Thyroid gland (tissue), 4 donors: ENCODE data around the gene UPB1. TPM values are rescaled to one million over a fixed set of nuclear protein-coding genes. Genes with fewer than 3 reads are reported as not detected.

Experiments
- DNase-seq, 2 donors: peaks; one replicate each; pipeline ENCODE4 v3.0.0-alpha.2; 2019
- H3K27ac ChIP-seq, 3 donors: fragments of 200-600 bp; sonication (generic); 1 replicate in 2 of 3; 2 replicates in 1 of 3; pipeline ENCODE4 v1.5.1; 2016 to 2019; ENCODE audit warnings: mild to moderate bottlenecking in 1 of 3, moderate library complexity in 1 of 3
- H3K27me3 ChIP-seq: fragments of 200-600 bp; sonication (generic); one replicate; pipeline ENCODE4 v1.5.1; 2019
- H3K36me3 ChIP-seq, 2 donors: fragments of 200-600 bp; sonication (generic); one replicate each; pipeline ENCODE4 v1.5.1; 2016 to 2019
- H3K4me1 ChIP-seq, 2 donors: fragments of 200-600 bp; sonication (generic); one replicate each; pipeline ENCODE4 v1.5.1; 2017 to 2019
- H3K4me3 ChIP-seq, 3 donors: fragments of 200-600 bp; sonication (generic); replicated peaks in 1 of 3; 1 replicate in 2 of 3; 2 replicates in 1 of 3; pipeline ENCODE4 v1.5.1; 2016; ENCODE audit warnings: mild to moderate bottlenecking in 1 of 3
- H3K9me3 ChIP-seq: fragments of 200-600 bp; sonication (generic); one replicate; pipeline ENCODE4 v1.5.1; 2017
- POLR2A ChIP-seq, 2 donors: fragments of 450-650 bp; IDR thresholded peaks; one replicate each; pipeline ENCODE4 v1.6.1; 2017; ENCODE audit warnings: antibody characterized with exemption in 2 of 2, mild to moderate bottlenecking in 2 of 2, moderate library complexity in 1 of 2
- WGBS, 2 donors: methylation state at CpG; one replicate each; pipeline ENCODE4 v1.1.5; 2017; 5-methylcytosine and 5-hydroxymethylcytosine counted together
- intact Hi-C: fragments of 100-400 bp; cut with DNase I; formaldehyde crosslinking; loops from one replicate; pipeline ENCODE4 v1.15.1; 2023
- total RNA-seq, 4 donors: library from RNA; depleted of rRNA; stranded (reverse); fragments of >200 nt; gene quantifications; one replicate each; pipeline ENCODE4 v1.2.3, GENCODE V29; 2016
- TF ChIP-seq, protein P1 (sequence below), 6 experiments: fragments of 200-600 bp in 3 of 6; fragments of 450-650 bp in 3 of 6; sonication (generic) in 3 of 6; IDR thresholded peaks; one replicate each; pipeline ENCODE4 v1.5.1; 2016 to 2019; ENCODE audit warnings: antibody characterized with exemption in 6 of 6, mild to moderate bottlenecking in 2 of 6, inconsistent platforms in 1 of 6, moderate library complexity in 1 of 6

The UPB1 gene
- total RNA-seq, 4 donors from 2014 or later: not detected

GRCh38 chr22:24481641-24482040 is 13.5 kb upstream of the UPB1 start:
- Histone ChIP-seq H3K4me3 (no peak overlapping the region), H3K9me3 (no peaks in the 10 kb centered on the region), H3K4me1 (peaks cover 7 to 11% of the 10 kb centered on the region in 2 donors), H3K27me3 (no peaks in the 10 kb centered on the region), H3K36me3 (no peaks in the 10 kb centered on the region), H3K27ac (no peak overlapping the region)
- intact Hi-C loops: no loop called here
- TF ChIP-seq, protein P1, sequence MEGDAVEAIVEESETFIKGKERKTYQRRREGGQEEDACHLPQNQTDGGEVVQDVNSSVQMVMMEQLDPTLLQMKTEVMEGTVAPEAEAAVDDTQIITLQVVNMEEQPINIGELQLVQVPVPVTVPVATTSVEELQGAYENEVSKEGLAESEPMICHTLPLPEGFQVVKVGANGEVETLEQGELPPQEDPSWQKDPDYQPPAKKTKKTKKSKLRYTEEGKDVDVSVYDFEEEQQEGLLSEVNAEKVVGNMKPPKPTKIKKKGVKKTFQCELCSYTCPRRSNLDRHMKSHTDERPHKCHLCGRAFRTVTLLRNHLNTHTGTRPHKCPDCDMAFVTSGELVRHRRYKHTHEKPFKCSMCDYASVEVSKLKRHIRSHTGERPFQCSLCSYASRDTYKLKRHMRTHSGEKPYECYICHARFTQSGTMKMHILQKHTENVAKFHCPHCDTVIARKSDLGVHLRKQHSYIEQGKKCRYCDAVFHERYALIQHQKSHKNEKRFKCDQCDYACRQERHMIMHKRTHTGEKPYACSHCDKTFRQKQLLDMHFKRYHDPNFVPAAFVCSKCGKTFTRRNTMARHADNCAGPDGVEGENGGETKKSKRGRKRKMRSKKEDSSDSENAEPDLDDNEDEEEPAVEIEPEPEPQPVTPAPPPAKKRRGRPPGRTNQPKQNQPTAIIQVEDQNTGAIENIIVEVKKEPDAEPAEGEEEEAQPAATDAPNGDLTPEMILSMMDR (IDR thresholded peaks at IDR 0.05): no peak
- no peak for TF ChIP-seq POLR2A (IDR thresholded peaks at IDR 0.05)
- WGBS, 2 donors: 53 to 56% methylated on average over 1 of the region's 1 CpG
- no peak for DNase-seq

DNA sequence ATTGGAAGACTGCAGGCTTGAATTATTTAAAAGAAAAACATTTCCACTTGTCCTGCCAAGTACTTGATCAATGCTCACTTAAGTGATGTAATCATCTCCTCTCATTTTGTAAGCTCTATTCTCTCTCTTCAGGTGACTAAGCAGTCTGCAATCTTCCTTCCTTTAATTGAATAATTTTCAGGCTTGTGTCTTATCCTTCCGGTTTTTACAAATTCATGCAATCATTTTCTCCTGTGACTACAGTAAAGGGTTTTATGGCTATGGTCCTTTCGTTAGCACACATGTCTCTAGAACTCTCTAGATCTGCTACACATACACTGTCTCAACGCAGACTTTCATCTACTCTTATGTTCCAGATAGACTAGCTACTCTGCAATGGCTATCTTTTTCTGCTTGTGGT is 12.6 kb upstream of the UPB1 start:
- Histone ChIP-seq H3K36me3 (no peaks in the 10 kb centered on the region), H3K27me3 (no peaks in the 10 kb centered on the region), H3K4me1 (peaks cover 7 to 11% of the 10 kb centered on the region in 2 donors), H3K27ac (no peak overlapping the region), H3K4me3 (no peak overlapping the region), H3K9me3 (no peaks in the 10 kb centered on the region)
- intact Hi-C loops: no loop called here
- WGBS, 2 donors: 66% methylated on average over 3 of the region's 3 CpGs
- TF ChIP-seq, protein P1 (IDR thresholded peaks at IDR 0.05): no peak
- no peak for TF ChIP-seq POLR2A (IDR thresholded peaks at IDR 0.05)
- DNase-seq: no peak

- intact Hi-C loops: no loop called here
- Histone ChIP-seq H3K36me3 (no peaks in the 10 kb centered on the region), H3K9me3 (no peaks in the 10 kb centered on the region), H3K27ac (no peak overlapping the region), H3K27me3 (no peaks in the 10 kb centered on the region), H3K4me1 (peaks cover 7 to 11% of the 10 kb centered on the region in 2 donors), H3K4me3 (no peak overlapping the region)
- no peak for TF ChIP-seq POLR2A (IDR thresholded peaks at IDR 0.05)
- TF ChIP-seq, protein P1 (IDR thresholded peaks at IDR 0.05): no peak
- 77 to 78% methylated on average over 2 of the region's 2 CpGs for WGBS, 2 donors
- no peak for DNase-seq
These were observed 12.1 kb upstream of the UPB1 start for GRCh38 chr22:24482998-24483397.

DNA sequence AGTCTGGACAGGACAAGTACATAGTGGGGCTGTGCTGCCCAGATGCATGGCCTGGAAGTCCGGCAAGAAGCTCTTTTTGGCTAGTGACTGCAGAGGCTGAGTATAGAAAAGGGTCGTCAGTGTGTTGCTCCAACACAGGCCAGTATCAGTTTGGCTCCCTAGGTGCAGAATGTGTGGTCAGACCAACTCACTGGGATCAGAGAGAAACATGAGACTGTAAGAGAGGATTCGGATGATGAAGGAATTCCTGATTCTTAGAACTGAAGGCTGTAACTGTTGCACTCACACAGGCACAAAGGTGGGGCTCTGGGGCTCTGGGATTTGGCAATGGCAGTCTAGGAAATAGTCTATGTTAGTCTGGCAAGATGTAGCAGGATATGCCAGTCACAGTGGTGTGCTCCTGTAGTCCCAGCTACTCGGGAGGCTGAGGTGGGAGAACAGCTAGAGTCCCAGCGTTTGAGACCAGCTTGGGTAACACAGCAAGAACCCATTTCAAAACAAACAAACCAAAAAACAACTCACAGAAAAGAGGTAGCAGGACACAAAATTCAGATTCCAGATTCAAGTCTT is 11.1 kb upstream of the UPB1 start:
- no peak for DNase-seq
- Histone ChIP-seq H3K27ac (no peak overlapping the region), H3K4me1 (peaks cover 7 to 11% of the 10 kb centered on the region in 2 donors), H3K9me3 (no peaks in the 10 kb centered on the region), H3K27me3 (no peaks in the 10 kb centered on the region), H3K36me3 (no peaks in the 10 kb centered on the region), H3K4me3 (no peak overlapping the region)
- TF ChIP-seq POLR2A (IDR thresholded peaks at IDR 0.05): no peak
- TF ChIP-seq, protein P1 (IDR thresholded peaks at IDR 0.05): no peak
- intact Hi-C loops: no loop called here
- WGBS, 2 donors: 64 to 84% methylated on average over 5 of the region's 5 CpGs

GRCh38 chr22:24485170-24485569 is 10.0 kb upstream of the UPB1 start:
- no peak overlapping the region for H3K4me3 ChIP-seq
- intact Hi-C loops: no loop called here
- H3K27ac ChIP-seq: no peak overlapping the region
- H3K9me3 ChIP-seq: no peaks in the 10 kb centered on the region
- no peak for TF ChIP-seq POLR2A (IDR thresholded peaks at IDR 0.05)
- TF ChIP-seq, protein P1 (IDR thresholded peaks at IDR 0.05): no peak
- no peaks in the 10 kb centered on the region for H3K27me3 ChIP-seq
- H3K36me3 ChIP-seq: no peaks in the 10 kb centered on the region
- H3K4me1 ChIP-seq: peaks cover 7 to 11% of the 10 kb centered on the region in 2 donors
- no peak for DNase-seq
- WGBS, 2 donors: 93% methylated on average over 4 of the region's 4 CpGs
